ENCODE results near the gene FOXJ1.
"Not testable (repeated sequence)": the region's sequence is repeated elsewhere in the genome, so short reads cannot be mapped to it uniquely, and the experiment has no call there.

FOXJ1 gene

GRCh38 chr17:76141212-76142038 is at the start of gene FOXJ1:
FOXJ1 (minus strand) TSS chr17:76141245; CDS start chr17:76140395, 850 bp downstream.
- DNase-seq (ENCODE audit: low read depth), result peak; percentile 86

- no peak for DNase-seq (ENCODE audit: low read depth)
These were observed 48.7 kb upstream of the FOXJ1 start for GRCh38 chr17:76189741-76190140.

- DNase-seq (ENCODE audit: low read depth), result no peak
These were observed 48.2 kb upstream of the FOXJ1 start for GRCh38 chr17:76189247-76189646.

- no peak for DNase-seq (ENCODE audit: low read depth)
These were observed 47.4 kb upstream of the FOXJ1 start for GRCh38 chr17:76188213-76189016.

GRCh38 chr17:76186774-76187173 is 45.7 kb upstream of the FOXJ1 start:
- not testable (repeated sequence) for DNase-seq (ENCODE audit: low read depth)

- no peak for DNase-seq (ENCODE audit: low read depth)
These were observed 43.2 kb upstream of the FOXJ1 start for GRCh38 chr17:76184290-76184689.

- DNase-seq (ENCODE audit: low read depth), result peak; percentile 93
These were observed 41.1 kb upstream of the FOXJ1 start for GRCh38 chr17:76182016-76182764.

GRCh38 chr17:76179496-76180467 is 38.7 kb upstream of the FOXJ1 start:
- DNase-seq (ENCODE audit: low read depth), result no peak

- DNase-seq (ENCODE audit: low read depth), result no peak
These were observed 37.1 kb upstream of the FOXJ1 start for GRCh38 chr17:76178124-76178523.

GRCh38 chr17:76176701-76177574 is 35.9 kb upstream of the FOXJ1 start:
- no peak for DNase-seq (ENCODE audit: low read depth)

- no peak for DNase-seq (ENCODE audit: low read depth)
These were observed 33.0 kb upstream of the FOXJ1 start for GRCh38 chr17:76174037-76174436.

GRCh38 chr17:76173474-76173873 is 32.4 kb upstream of the FOXJ1 start:
- no peak for DNase-seq (ENCODE audit: low read depth)

GRCh38 chr17:76171706-76172105 is 30.7 kb upstream of the FOXJ1 start:
- DNase-seq (ENCODE audit: low read depth), result no peak

- DNase-seq (ENCODE audit: low read depth), result no peak
These were observed 29.1 kb upstream of the FOXJ1 start for GRCh38 chr17:76170114-76170513.

- no peak for DNase-seq (ENCODE audit: low read depth)
These were observed 25.9 kb upstream of the FOXJ1 start for GRCh38 chr17:76166906-76167305.

GRCh38 chr17:76166168-76166567 is 25.1 kb upstream of the FOXJ1 start:
- DNase-seq (ENCODE audit: low read depth), result no peak

- DNase-seq (ENCODE audit: low read depth), result no peak
These were observed 23.3 kb upstream of the FOXJ1 start for GRCh38 chr17:76164331-76164730.

GRCh38 chr17:76163919-76164318 is 22.9 kb upstream of the FOXJ1 start:
- DNase-seq (ENCODE audit: low read depth), result no peak

GRCh38 chr17:76161619-76162266 is 20.7 kb upstream of the FOXJ1 start:
- no peak for DNase-seq (ENCODE audit: low read depth)
